ENCODE results near the gene PIM2.

The PIM2 gene

DNA sequence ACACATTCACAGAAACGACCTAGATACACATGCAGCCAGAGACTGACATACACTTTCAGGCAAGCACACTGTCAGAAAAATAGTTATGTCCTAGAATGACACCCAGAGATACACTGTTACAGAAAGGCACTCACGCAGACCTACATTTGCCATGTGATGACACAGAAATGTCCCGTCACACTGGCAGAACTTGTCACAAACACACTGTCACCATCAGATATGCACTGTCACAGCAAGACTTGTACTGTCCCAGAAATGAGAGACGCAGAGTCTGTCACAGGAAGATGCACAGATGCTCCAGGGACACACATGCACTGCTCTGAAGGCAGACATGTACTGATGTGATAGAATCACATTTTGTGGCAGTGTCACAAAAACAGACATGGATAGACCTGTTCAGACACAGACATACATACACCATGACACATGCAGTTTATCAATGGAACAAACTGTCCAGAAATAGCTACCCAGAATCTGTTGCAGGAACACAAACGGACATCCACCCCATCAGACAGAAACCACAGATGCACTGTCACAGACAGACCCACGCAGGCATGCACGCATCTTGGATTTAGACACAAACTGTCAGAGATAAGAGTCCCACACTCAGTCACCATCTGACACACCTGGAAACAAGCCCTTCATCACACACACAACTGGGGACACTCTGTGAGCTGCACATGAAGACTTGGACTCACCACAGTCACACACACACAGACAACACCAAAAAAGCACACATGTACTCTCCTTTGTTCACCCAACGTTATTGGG is 1.3 kb upstream of the PIM2 start:
- no peak overlapping the region; the same call in 1 of the 2 replicates for H3K27ac ChIP-seq
- TF ChIP-seq, protein P1, sequence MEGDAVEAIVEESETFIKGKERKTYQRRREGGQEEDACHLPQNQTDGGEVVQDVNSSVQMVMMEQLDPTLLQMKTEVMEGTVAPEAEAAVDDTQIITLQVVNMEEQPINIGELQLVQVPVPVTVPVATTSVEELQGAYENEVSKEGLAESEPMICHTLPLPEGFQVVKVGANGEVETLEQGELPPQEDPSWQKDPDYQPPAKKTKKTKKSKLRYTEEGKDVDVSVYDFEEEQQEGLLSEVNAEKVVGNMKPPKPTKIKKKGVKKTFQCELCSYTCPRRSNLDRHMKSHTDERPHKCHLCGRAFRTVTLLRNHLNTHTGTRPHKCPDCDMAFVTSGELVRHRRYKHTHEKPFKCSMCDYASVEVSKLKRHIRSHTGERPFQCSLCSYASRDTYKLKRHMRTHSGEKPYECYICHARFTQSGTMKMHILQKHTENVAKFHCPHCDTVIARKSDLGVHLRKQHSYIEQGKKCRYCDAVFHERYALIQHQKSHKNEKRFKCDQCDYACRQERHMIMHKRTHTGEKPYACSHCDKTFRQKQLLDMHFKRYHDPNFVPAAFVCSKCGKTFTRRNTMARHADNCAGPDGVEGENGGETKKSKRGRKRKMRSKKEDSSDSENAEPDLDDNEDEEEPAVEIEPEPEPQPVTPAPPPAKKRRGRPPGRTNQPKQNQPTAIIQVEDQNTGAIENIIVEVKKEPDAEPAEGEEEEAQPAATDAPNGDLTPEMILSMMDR (conservative IDR thresholded peaks at IDR 0.05): no peak

DNA sequence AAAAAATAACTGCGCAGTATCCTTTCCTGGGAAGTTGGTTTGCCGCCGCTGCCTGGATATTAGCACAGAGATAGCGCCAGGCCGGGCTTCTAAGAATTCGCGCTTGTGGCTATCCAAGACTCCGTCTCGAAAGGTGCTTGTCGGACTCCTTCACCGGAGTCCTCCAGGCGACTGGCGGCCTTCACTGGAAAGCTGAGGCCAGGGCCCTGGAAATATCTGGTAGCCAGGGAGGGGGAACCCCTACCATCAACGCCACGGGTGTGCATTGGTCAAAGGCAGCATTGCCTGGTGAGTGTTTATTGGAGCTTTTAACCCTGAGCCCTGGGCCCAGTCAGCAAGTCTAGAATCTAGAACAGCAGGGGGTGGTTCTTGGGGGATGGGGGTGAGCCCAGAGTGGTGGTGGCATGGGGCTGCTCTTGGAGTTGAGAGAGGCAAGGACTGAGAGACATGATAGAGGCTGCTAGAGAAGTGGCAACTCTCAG is 577 bp upstream of the PIM2 start:
- peak overlapping the region; percentile 52 for H3K27ac ChIP-seq
- TF ChIP-seq, protein P1 (conservative IDR thresholded peaks at IDR 0.05): no peak

GRCh38 chrX:48918301-48918642 is 552 bp downstream of the PIM2 start:
- H3K27ac ChIP-seq: peak overlapping the region; percentile 52
- TF ChIP-seq, protein P1 (conservative IDR thresholded peaks at IDR 0.05): no peak

- TF ChIP-seq, protein P1 (conservative IDR thresholded peaks at IDR 0.05): peak; percentile 84
- H3K27ac ChIP-seq: no peak overlapping the region
Observed at GRCh38 chrX:48917139-48918001, 1.5 kb downstream of the PIM2 start.

DNA sequence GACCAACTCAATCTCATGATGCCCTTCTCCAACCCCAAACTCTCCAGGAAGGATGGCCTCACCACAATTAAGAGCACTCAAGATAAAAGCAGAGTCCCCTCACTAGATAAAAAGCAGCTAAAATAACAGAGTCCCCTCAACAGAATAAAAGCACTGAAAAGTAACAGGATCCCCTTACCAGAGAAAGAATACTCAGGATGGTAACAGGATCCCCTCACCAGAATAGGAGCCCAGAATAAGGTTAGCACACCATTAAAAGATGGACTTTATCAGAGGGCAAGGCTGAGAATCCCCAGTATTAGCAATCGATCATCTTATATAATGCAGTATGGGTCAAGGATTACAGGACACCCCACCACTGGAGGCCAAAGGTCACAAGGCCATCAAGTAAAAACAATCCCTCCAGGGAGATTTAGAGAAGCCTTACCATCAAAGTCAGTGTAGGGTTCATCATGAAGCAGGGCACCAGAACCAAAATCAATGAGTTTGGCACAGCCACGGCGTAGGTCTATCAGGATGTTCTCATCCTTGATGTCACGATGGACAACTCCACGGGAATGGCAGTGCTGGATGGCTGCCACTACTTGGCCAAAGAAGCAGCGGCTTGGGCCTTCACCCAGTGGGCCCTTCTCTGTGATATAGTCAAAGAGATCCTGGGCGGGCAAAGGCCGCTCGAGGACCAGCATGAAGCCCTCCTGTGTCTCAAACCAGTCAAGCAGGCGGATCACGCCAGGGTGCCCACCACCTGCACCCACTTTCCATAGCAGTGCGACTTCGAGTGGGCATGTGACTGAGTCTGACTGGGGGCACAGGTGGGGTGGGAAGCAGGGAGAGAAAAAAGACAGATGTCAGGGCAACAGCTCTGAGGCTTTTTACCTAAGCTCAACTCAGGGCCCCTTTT is 4.0 kb downstream of the PIM2 start:
- H3K27ac ChIP-seq: no peak overlapping the region
- TF ChIP-seq, protein P1 (conservative IDR thresholded peaks at IDR 0.05): no peak

- TF ChIP-seq, protein P1 (conservative IDR thresholded peaks at IDR 0.05): no peak
- no peak overlapping the region for H3K27ac ChIP-seq
Observed at GRCh38 chrX:48913605-48914366, 5.0 kb downstream of the PIM2 start.
